Naive thymus-derived CD4-positive, alpha-beta T cell (primary cell): ENCODE data around the gene NT5DC3. TPM values are rescaled to one million over a fixed set of nuclear protein-coding genes. Genes with fewer than 3 reads are reported as not detected.
A peak's percentile ranks its signal among the peaks of the same experiment; 100 is the strongest.

Source experiments
- ATAC-seq: fragments of 150-1000 bp; cut with Tn5 transposase; 2 replicates; pipeline ENCODE4 v1.10.0; 2021; ENCODE audit warnings: mild to moderate bottlenecking, moderate library complexity
- CTCF ChIA-PET: fragments of 350-600 bp; sonication (Branson Sonifier 250); formaldehyde crosslinking; loops from one replicate; lab custom pipeline; 2021; ENCODE audit warnings: antibody characterized with exemption; lab: Charles Lee
- POLR2A ChIA-PET: fragments of 350-600 bp; sonication (Branson Sonifier 250); formaldehyde crosslinking; loops from one replicate; lab custom pipeline; 2021; ENCODE audit warnings: antibody characterized with exemption, inconsistent platforms; lab: Charles Lee
- DNase-seq, 9 donors: peaks; one replicate each; pipeline versions ENCODE4 v3.0.0 to v3.0.0-alpha.2; 2020 to 2022; ENCODE audit warnings: mixed read lengths in 1 of 9
- H3K27ac ChIP-seq: one replicate; pipeline ENCODE4 v1.7.0; 2013; ENCODE audit warnings: mild to moderate bottlenecking, low read depth, low read length, moderate library complexity
- H3K27me3 ChIP-seq, 2 donors: one replicate each; pipeline ENCODE4 v1.7.0; 2013; ENCODE audit warnings: low read length in 2 of 2, mild to moderate bottlenecking in 2 of 2, moderate library complexity in 2 of 2; ENCODE audit not compliant: control insufficient read depth in 2 of 2, insufficient read depth in 2 of 2
- H3K36me3 ChIP-seq, 3 experiments: 1 replicate in 2 of 3; 2 replicates in 1 of 3; pipeline ENCODE4 v1.7.0; 2013; ENCODE audit warnings: low read length in 3 of 3, mild to moderate bottlenecking in 3 of 3, moderate library complexity in 1 of 3; ENCODE audit not compliant: insufficient read depth in 3 of 3, control insufficient read depth in 2 of 3
- H3K4me1 ChIP-seq, 2 donors: one replicate each; pipeline ENCODE4 v1.7.0; 2013; ENCODE audit warnings: low read length in 2 of 2, mild to moderate bottlenecking in 2 of 2, moderate library complexity in 1 of 2; ENCODE audit not compliant: control insufficient read depth in 2 of 2, insufficient read depth in 2 of 2
- H3K4me3 ChIP-seq: 2 replicates; pipeline ENCODE4 v1.7.0; 2013; ENCODE audit warnings: mild to moderate bottlenecking, low read length
- H3K9me3 ChIP-seq, 3 experiments: 1 replicate in 2 of 3; 2 replicates in 1 of 3; pipeline ENCODE4 v1.7.0; 2013; ENCODE audit warnings: low read length in 3 of 3; ENCODE audit not compliant: control insufficient read depth in 2 of 3
- H3K27ac Mint-ChIP-seq, 9 donors: one replicate each; pipeline ENCODE4 v1.8.0; 2020 to 2022; ENCODE audit warnings: mixed read lengths in 9 of 9, mild to moderate bottlenecking in 8 of 9, moderate library complexity in 5 of 9, inconsistent platforms in 2 of 9
- H3K27me3 Mint-ChIP-seq, 5 donors: one replicate each; pipeline ENCODE4 v1.8.0; 2021 to 2022; ENCODE audit warnings: mixed read lengths in 5 of 5, mild to moderate bottlenecking in 1 of 5
- H3K36me3 Mint-ChIP-seq, 5 donors: one replicate each; pipeline ENCODE4 v1.8.0; 2020 to 2022; ENCODE audit warnings: mixed read lengths in 5 of 5, mild to moderate bottlenecking in 3 of 5, inconsistent platforms in 1 of 5
- H3K4me1 Mint-ChIP-seq, 7 donors: one replicate each; pipeline ENCODE4 v1.8.0; 2020 to 2022; ENCODE audit warnings: mixed read lengths in 7 of 7, mild to moderate bottlenecking in 3 of 7, inconsistent platforms in 1 of 7
- H3K4me3 Mint-ChIP-seq, 10 donors: one replicate each; pipeline ENCODE4 v1.8.0; 2020 to 2022; ENCODE audit warnings: mild to moderate bottlenecking in 10 of 10, mixed read lengths in 10 of 10, moderate library complexity in 6 of 10, inconsistent platforms in 2 of 10
- H3K9me3 Mint-ChIP-seq, 11 donors: one replicate each; pipeline ENCODE4 v1.8.0; 2020 to 2022; ENCODE audit warnings: mixed read lengths in 11 of 11, mild to moderate bottlenecking in 4 of 11, inconsistent platforms in 1 of 11, moderate library complexity in 1 of 11
- intact Hi-C, 2 donors: fragments of 100-400 bp; cut with micrococcal nuclease; formaldehyde crosslinking; loops; one replicate each; pipeline ENCODE4 v1.15.1; 2023
- polyA plus RNA-seq, 2 donors: library from polyadenylated mRNA; unstranded; fragments of 300-500 nt; fragmentation: Illumina TruSeq; gene quantifications; one replicate each; pipeline ENCODE4 v1.2.3, GENCODE V29; 2021
- total RNA-seq, 6 experiments: library from RNA in 5 of 6; stranded (reverse) in 5 of 6; gene quantifications; 1 replicate in 5 of 6; 2 replicates in 1 of 6; pipeline ENCODE4 v1.2.3 and lab custom pipeline; 2021 to 2026

NT5DC3 gene
- total and polyA plus RNA-seq, 7 experiments from 2014 or later = 0.99 to 5.0 (median 4.4) TPM

- H3K9me3 Mint-ChIP-seq = peaks cover 0 to 2% (median 0%) of the 10 kb centered on the region in 11 donors
- peaks cover 0 to 6% (median 0%) of the 10 kb centered on the region in 5 donors for H3K27me3 Mint-ChIP-seq
- DNase-seq (no peak), ATAC-seq (no peak)
- no peaks in the 10 kb centered on the region for H3K36me3 ChIP-seq
- H3K27me3 ChIP-seq = no peaks in the 10 kb centered on the region
- no peak overlapping the region for H3K27ac Mint-ChIP-seq
- ChIA-PET CTCF (no interaction called here), POLR2A (no interaction called here)
- H3K4me1 Mint-ChIP-seq = peaks cover 0 to 4% (median 0%) of the 10 kb centered on the region in 7 donors
- H3K4me3 Mint-ChIP-seq = no peak overlapping the region
- H3K36me3 Mint-ChIP-seq = peaks cover 0 to 4% (median 0%) of the 10 kb centered on the region in 5 donors
- H3K9me3 ChIP-seq = no peaks in the 10 kb centered on the region
- no peaks in the 10 kb centered on the region for H3K4me1 ChIP-seq
- no peak overlapping the region for H3K27ac ChIP-seq
- intact Hi-C loops = no loop called here
- H3K4me3 ChIP-seq = no peak overlapping the region
These were observed 11.5 kb upstream of the NT5DC3 start for GRCh38 chr12:103852498-103852997.

GRCh38 chr12:103851127-103851526 lies 10.1 kb upstream of the NT5DC3 start:
- intact Hi-C loops = no loop called here
- Histone ChIP-seq H3K4me1 (no peaks in the 10 kb centered on the region), H3K36me3 (no peaks in the 10 kb centered on the region), H3K27me3 (no peaks in the 10 kb centered on the region), H3K4me3 (no peak overlapping the region), H3K9me3 (no peaks in the 10 kb centered on the region), H3K27ac (no peak overlapping the region)
- Mint-ChIP-seq H3K27ac (no peak overlapping the region), H3K9me3 (peaks cover 0 to 2% (median 0%) of the 10 kb centered on the region in 11 donors), H3K27me3 (peaks cover 0 to 14% (median 0%) of the 10 kb centered on the region in 5 donors), H3K4me3 (no peak overlapping the region), H3K36me3 (peaks cover 0 to 4% (median 0%) of the 10 kb centered on the region in 5 donors), H3K4me1 (peaks cover 0 to 4% (median 0%) of the 10 kb centered on the region in 7 donors)
- ChIA-PET POLR2A (no interaction called here), CTCF (interaction anchor here (0.7 kb wide), 1 partner anchor 13 kb away, joined by 3 read pairs; no protein-coding TSS in a partner anchor)
- DNase-seq (no peak), ATAC-seq (no peak)

GRCh38 chr12:103850429-103850828 lies 9.4 kb upstream of the NT5DC3 start:
- ChIA-PET POLR2A (no interaction called here), CTCF (no interaction called here)
- H3K9me3 ChIP-seq = no peaks in the 10 kb centered on the region
- no peaks in the 10 kb centered on the region for H3K4me1 ChIP-seq
- intact Hi-C loops = no loop called here
- Mint-ChIP-seq H3K9me3 (peaks cover 0 to 2% (median 0%) of the 10 kb centered on the region in 11 donors), H3K27ac (no peak overlapping the region), H3K27me3 (peaks cover 0 to 12% (median 0%) of the 10 kb centered on the region in 5 donors), H3K4me3 (no peak overlapping the region), H3K4me1 (peaks cover 0 to 4% (median 0%) of the 10 kb centered on the region in 7 donors), H3K36me3 (peaks cover 0 to 1% (median 0%) of the 10 kb centered on the region in 5 donors)
- H3K27me3 ChIP-seq = no peaks in the 10 kb centered on the region
- H3K4me3 ChIP-seq = no peak overlapping the region
- no peak overlapping the region for H3K27ac ChIP-seq
- no peak for DNase-seq
- no peak for ATAC-seq
- H3K36me3 ChIP-seq = no peaks in the 10 kb centered on the region

- H3K4me3 Mint-ChIP-seq = no peak overlapping the region
- no peak overlapping the region for H3K4me3 ChIP-seq
- intact Hi-C loops = loop anchor here (10.0 kb wide), 2 partner anchors 1724 to 1784 kb away; partner anchors contain the start of genes NUP37 (in 1 of the 2), PARPBP (in 1 of the 2) and WASHC3 (in 1 of the 2)
- CTCF ChIA-PET = interaction anchor here (0.7 kb wide), 1 partner anchor 35 kb away, joined by 3 read pairs; no protein-coding TSS in a partner anchor
- no peaks in the 10 kb centered on the region for H3K27me3 ChIP-seq
- H3K36me3 ChIP-seq = no peaks in the 10 kb centered on the region
- POLR2A ChIA-PET = no interaction called here
- DNase-seq (no peak), ATAC-seq (no peak)
- H3K9me3 Mint-ChIP-seq = peaks cover 0 to 2% (median 0%) of the 10 kb centered on the region in 11 donors
- no peak overlapping the region for H3K27ac ChIP-seq
- H3K4me1 Mint-ChIP-seq = peaks cover 0 to 4% (median 0%) of the 10 kb centered on the region in 7 donors
- H3K4me1 ChIP-seq = no peaks in the 10 kb centered on the region
- H3K27me3 Mint-ChIP-seq = peaks cover 0 to 24% (median 0%) of the 10 kb centered on the region in 5 donors
- H3K9me3 ChIP-seq = no peaks in the 10 kb centered on the region
- no peak overlapping the region for H3K27ac Mint-ChIP-seq
- no peaks in the 10 kb centered on the region for H3K36me3 Mint-ChIP-seq
These were observed 8.0 kb upstream of the NT5DC3 start for GRCh38 chr12:103848917-103849491.

- Histone ChIP-seq H3K27me3 (no peaks in the 10 kb centered on the region), H3K4me3 (no peak overlapping the region), H3K27ac (no peak overlapping the region), H3K4me1 (no peaks in the 10 kb centered on the region), H3K9me3 (no peaks in the 10 kb centered on the region), H3K36me3 (no peaks in the 10 kb centered on the region)
- peaks cover 0 to 2% (median 0%) of the 10 kb centered on the region in 11 donors for H3K9me3 Mint-ChIP-seq
- no peak for DNase-seq
- peaks cover 0 to 4% (median 0%) of the 10 kb centered on the region in 7 donors for H3K4me1 Mint-ChIP-seq
- H3K4me3 Mint-ChIP-seq = no peak overlapping the region
- peaks cover 0 to 25% (median 0%) of the 10 kb centered on the region in 5 donors for H3K27me3 Mint-ChIP-seq
- H3K36me3 Mint-ChIP-seq = no peaks in the 10 kb centered on the region
- H3K27ac Mint-ChIP-seq = no peak overlapping the region
- ChIA-PET POLR2A (no interaction called here), CTCF (no interaction called here)
- intact Hi-C loops = loop anchor here (10.0 kb wide), 2 partner anchors 1723 to 1783 kb away; partner anchors contain the start of genes NUP37 (in 1 of the 2), PARPBP (in 1 of the 2) and WASHC3 (in 1 of the 2)
- ATAC-seq = no peak
These were observed 7.1 kb upstream of the NT5DC3 start for GRCh38 chr12:103848143-103848542.

GRCh38 chr12:103846415-103846814 lies 5.4 kb upstream of the NT5DC3 start:
- Mint-ChIP-seq H3K4me1 (peaks cover 0 to 9% (median 5%) of the 10 kb centered on the region in 7 donors), H3K4me3 (no peak overlapping the region), H3K27ac (peak overlapping the region in 1 of 9 donors; percentile 39), H3K9me3 (peaks cover 0 to 2% (median 0%) of the 10 kb centered on the region in 11 donors), H3K36me3 (no peaks in the 10 kb centered on the region), H3K27me3 (peaks cover 0 to 41% (median 0%) of the 10 kb centered on the region in 5 donors)
- intact Hi-C loops = loop anchor here (10.0 kb wide), 2 partner anchors 1722 to 1782 kb away; partner anchors contain the start of genes NUP37 (in 1 of the 2), PARPBP (in 1 of the 2) and WASHC3 (in 1 of the 2)
- H3K4me1 ChIP-seq = no peaks in the 10 kb centered on the region
- no peak overlapping the region for H3K4me3 ChIP-seq
- H3K9me3 ChIP-seq = no peaks in the 10 kb centered on the region
- DNase-seq = no peak
- ChIA-PET POLR2A (interaction anchor here (0.7 kb wide), 1 partner anchor 11 kb away, joined by 3 read pairs; no protein-coding TSS in a partner anchor), CTCF (no interaction called here)
- H3K36me3 ChIP-seq = no peaks in the 10 kb centered on the region
- H3K27me3 ChIP-seq = no peaks in the 10 kb centered on the region
- H3K27ac ChIP-seq = no peak overlapping the region
- no peak for ATAC-seq
